Superior temporal gyrus (tissue), 1 donor: ENCODE measurements around the gene CD80.
"Not testable (repeated sequence)": the region's sequence is repeated elsewhere in the genome, so short reads cannot be mapped to it uniquely, and the experiment has no call there.

Experiments used
- DNase-seq: peaks from one replicate; pipeline ENCODE4 v3.0.0-alpha.2; 2016; ENCODE audit errors: extremely low spot score

CD80 gene

GRCh38 chr3:119559441-119559963 is at the start of gene CD80:
CD80 (minus strand) TSS chr3:119559614; CDS start chr3:119557728, 1,886 bp downstream.
- DNase-seq, result no peak

GRCh38 chr3:119608405-119609000 is 49.1 kb upstream of the CD80 start:
- no peak for DNase-seq

GRCh38 chr3:119604878-119605277 is 45.5 kb upstream of the CD80 start:
- DNase-seq, result no peak

GRCh38 chr3:119602676-119603075 is 43.3 kb upstream of the CD80 start:
- DNase-seq, result no peak

GRCh38 chr3:119601154-119601553 is 41.7 kb upstream of the CD80 start:
- no peak for DNase-seq

GRCh38 chr3:119600732-119601131 is 41.3 kb upstream of the CD80 start:
- DNase-seq, result no peak

- no peak for DNase-seq
These were observed 40.3 kb upstream of the CD80 start for GRCh38 chr3:119599558-119600174.

GRCh38 chr3:119598410-119599098 is 39.1 kb upstream of the CD80 start:
- DNase-seq, result no peak

- no peak for DNase-seq
These were observed 38.3 kb upstream of the CD80 start, which contains the start of gene PLA1A for GRCh38 chr3:119597548-119598288. PLA1A (plus strand) TSS chr3:119597885; CDS start chr3:119597914, 29 bp downstream.

GRCh38 chr3:119596398-119596797 is 37.0 kb upstream of the CD80 start:
- no peak for DNase-seq

- DNase-seq, result no peak
These were observed 36.4 kb upstream of the CD80 start for GRCh38 chr3:119595639-119596334.

GRCh38 chr3:119594929-119595328 is 35.5 kb upstream of the CD80 start:
- not testable (repeated sequence) for DNase-seq

GRCh38 chr3:119594066-119594465 is 34.7 kb upstream of the CD80 start:
- no peak for DNase-seq

GRCh38 chr3:119592861-119593260 is 33.4 kb upstream of the CD80 start:
- no peak for DNase-seq

- DNase-seq, result no peak
These were observed 31.3 kb upstream of the CD80 start for GRCh38 chr3:119590706-119591105.

- no peak for DNase-seq
These were observed 29.8 kb upstream of the CD80 start for GRCh38 chr3:119589102-119589773.

GRCh38 chr3:119588112-119588511 is 28.7 kb upstream of the CD80 start:
- DNase-seq, result peak; percentile 30

GRCh38 chr3:119586733-119587172 is 27.3 kb upstream of the CD80 start:
- no peak for DNase-seq

GRCh38 chr3:119585856-119586570 is 26.6 kb upstream of the CD80 start:
- DNase-seq, result no peak

GRCh38 chr3:119585208-119585607 is 25.8 kb upstream of the CD80 start:
- DNase-seq, result no peak
